HepG2 (cell line): ENCODE results near the gene FFAR1. TPM values are rescaled to one million over a fixed set of nuclear protein-coding genes. Genes with fewer than 3 reads are reported as not detected.
A peak's percentile ranks its signal among the peaks of the same experiment; 100 is the strongest.

ENCODE experiments used
- ATAC-seq: fragments of 200-7000 bp; cut with Tn5 transposase; 3 replicates; pipeline ENCODE4 v1.9.1; 2020; ENCODE audit warnings: mild to moderate bottlenecking, moderate library complexity
- BruUV-seq: library from RNA; stranded (reverse); fragments of 400-500 nt; replicated peaks from 2 replicates; lab custom pipeline; 2021; lab: Mats Ljungman, UMichigan
- CTCF ChIA-PET: fragments of 300-600 bp; formaldehyde crosslinking; extraction: SDS; loops from one replicate; lab custom pipeline; 2021; ENCODE audit warnings: low total read pairs, inconsistent platforms, low intra/inter-chr PET ratio; lab: Yijun Ruan, JAX
- POLR2A ChIA-PET: fragments of 350-600 bp; sonication (Branson Sonifier 250); formaldehyde crosslinking; loops from one replicate; lab custom pipeline; 2020; ENCODE audit warnings: antibody characterized with exemption, inconsistent platforms; lab: Yijun Ruan, JAX
- DNase-seq: peaks from one replicate; pipeline ENCODE4 v3.0.0-alpha.2; 2015; ENCODE audit warnings: low spot score
- FAIRE-seq: peaks from 3 replicates; lab custom pipeline; 2011; peaks lifted over from hg19 to GRCh38; lab: Jason Lieb, UNC
- H2AFZ ChIP-seq: one replicate; pipeline ENCODE4 v1.6.1; 2011; ENCODE audit warnings: low read length, inconsistent platforms
- H3K27ac ChIP-seq: fragments of 300-600 bp; 3 replicates; pipeline ENCODE4 v1.8.0; 2011; ENCODE audit warnings: mixed run types, mild to moderate bottlenecking, mixed read lengths, low read length, inconsistent platforms; ENCODE audit not compliant: insufficient read depth; ENCODE audit errors: extremely low read length
- H3K27me3 ChIP-seq, 2 experiments: fragments of 200-600 bp in 1 of 2; 2 replicates in 1 of 2; 3 replicates in 1 of 2; pipeline versions ENCODE4 v1.6.0 to v1.8.0; 2011; ENCODE audit warnings: low read length in 2 of 2, mild to moderate bottlenecking in 2 of 2, moderate library complexity in 2 of 2, inconsistent platforms in 1 of 2; ENCODE audit not compliant: insufficient read depth in 2 of 2, control insufficient read depth in 1 of 2
- H3K36me3 ChIP-seq, 2 experiments: fragments of 200-600 bp in 1 of 2; replicated peaks in 1 of 2; 2 replicates in 1 of 2; 3 replicates in 1 of 2; pipeline versions ENCODE4 v1.5.1 to v1.8.0; 2011; ENCODE audit warnings: low read length in 2 of 2, inconsistent platforms in 1 of 2; ENCODE audit not compliant: insufficient read depth in 2 of 2, control insufficient read depth in 1 of 2
- H3K4me1 ChIP-seq: 2 replicates; pipeline ENCODE4 v1.5.1; 2012; ENCODE audit warnings: low read length, inconsistent platforms; ENCODE audit not compliant: insufficient read depth
- H3K4me2 ChIP-seq: 2 replicates; pipeline ENCODE4 v1.6.0; 2011; ENCODE audit warnings: low read depth, low read length, inconsistent platforms
- H3K4me3 ChIP-seq, 3 experiments: fragments of 200-600 bp in 1 of 3; sonication (generic), shearing (Covaris generic) in 1 of 3; replicated peaks in 1 of 3; 2 replicates each; pipeline ENCODE4 v1.5.1; 2011 to 2016; ENCODE audit warnings: low read length in 3 of 3, inconsistent platforms in 2 of 3, low read depth in 2 of 3, mild to moderate bottlenecking in 2 of 3, control low read depth in 1 of 3, mixed read lengths in 1 of 3; ENCODE audit not compliant: insufficient read depth in 1 of 3
- H3K79me2 ChIP-seq: one replicate; pipeline ENCODE4 v1.6.1; 2011; ENCODE audit warnings: low read length, inconsistent platforms; ENCODE audit not compliant: insufficient read depth
- H3K9ac ChIP-seq: 2 replicates; pipeline ENCODE4 v1.6.0; 2011; ENCODE audit warnings: mild to moderate bottlenecking, low read depth, low read length, inconsistent platforms; ENCODE audit not compliant: insufficient read depth
- H3K9me3 ChIP-seq: 2 replicates; pipeline ENCODE4 v1.5.1; 2012; ENCODE audit warnings: mild to moderate bottlenecking, low read length
- H4K20me1 ChIP-seq: 2 replicates; pipeline ENCODE4 v1.6.0; 2011; ENCODE audit warnings: inconsistent platforms, mild to moderate bottlenecking, low read length, moderate library complexity; ENCODE audit not compliant: insufficient read depth
- ATF7-NPFF ChIP-seq: sonication (generic); formaldehyde crosslinking; IDR thresholded peaks from 2 replicates; pipeline ENCODE4 v1.8.1; 2023; ENCODE audit warnings: mild to moderate bottlenecking, low read depth, missing genetic modification reagents, moderate library complexity
- ZNF24 ChIP-seq: fragments of 450-650 bp; IDR thresholded peaks from 2 replicates; pipeline ENCODE4 v1.6.1; 2017; ENCODE audit warnings: antibody characterized with exemption, mild to moderate bottlenecking
- ZNF331 ChIP-seq: sonication (generic); formaldehyde crosslinking; IDR thresholded peaks from 2 replicates; pipeline ENCODE4 v1.4.0; 2020; ENCODE audit warnings: missing genetic modification reagents
- ZNF382 ChIP-seq: sonication (generic); formaldehyde crosslinking; IDR thresholded peaks from 2 replicates; pipeline ENCODE4 v1.5.0; 2020; ENCODE audit warnings: missing genetic modification reagents, mild to moderate bottlenecking, borderline replicate concordance
- ZNF431 ChIP-seq: sonication (generic); formaldehyde crosslinking; IDR thresholded peaks from 2 replicates; pipeline ENCODE4 v1.9.0; 2022; ENCODE audit warnings: missing genetic modification reagents, low read depth, mild to moderate bottlenecking, borderline replicate concordance
- ZNF569 ChIP-seq: sonication (generic); formaldehyde crosslinking; IDR thresholded peaks from 2 replicates; pipeline ENCODE4 v1.5.0; 2020; ENCODE audit warnings: mild to moderate bottlenecking, missing genetic modification reagents, moderate library complexity, borderline replicate concordance
- WGBS: methylation state at CpG from one replicate; pipeline ENCODE4 v1.1.6; 2017; ENCODE audit warnings: low lambda C conversion rate; 5-methylcytosine and 5-hydroxymethylcytosine counted together
- in situ Hi-C: cut with HindIII; loops from 2 replicates; pipeline ENCODE4 v1.10.0; 2017; ENCODE audit warnings: low pct_unique_long_range_greater_than_20kb; ENCODE audit not compliant: extremely low pct_ligation_motif_present
- intact Hi-C: fragments of 100-400 bp; cut with micrococcal nuclease; formaldehyde crosslinking; loops from one replicate; pipeline ENCODE4 v1.10.0; 2022; ENCODE audit not compliant: unreplicated experiment
- polyA plus RNA-seq, 8 experiments: library from polyadenylated mRNA; depleted of rRNA in 3 of 8; stranded (reverse) in 7 of 8; unstranded in 1 of 8; fragments of >200 nt; fragmentation: Illumina TruSeq in 4 of 8; extraction: Trizol in 4 of 8; gene quantifications; 2 replicates each; pipeline versions ENCODE4 v1.2.1 to v1.2.3, GENCODE V29; 2011 to 2016; ENCODE audit warnings: low read depth in 4 of 8, missing spikeins in 1 of 8, mixed read lengths in 1 of 8; ENCODE audit not compliant: insufficient read depth in 1 of 8
- total RNA-seq, 5 experiments: library from RNA; depleted of rRNA; stranded (reverse); fragments of >200 nt; fragmentation: Illumina TruSeq; extraction: Trizol; gene quantifications; 2 replicates each; pipeline ENCODE4 v1.2.3, GENCODE V29; 2016; ENCODE audit warnings: low read depth in 1 of 5
- TF ChIP-seq, protein P1 (sequence below): sonication (generic); formaldehyde crosslinking; IDR thresholded peaks from 2 replicates; pipeline ENCODE4 v1.8.0; 2022; ENCODE audit warnings: low read depth, missing genetic modification reagents
- TF ChIP-seq, protein P2 (sequence below), 2 experiments: sonication (generic) in 1 of 2; formaldehyde crosslinking in 1 of 2; IDR thresholded peaks; 2 replicates each; pipeline versions ENCODE4 v1.5.1 to v1.6.1; 2011 to 2020; ENCODE audit warnings: borderline replicate concordance in 1 of 2, low read depth in 1 of 2, low read length in 1 of 2, mild to moderate bottlenecking in 1 of 2, missing genetic modification reagents in 1 of 2, moderate library complexity in 1 of 2
- TF ChIP-seq, protein P3 (sequence below): sonication (generic); formaldehyde crosslinking; IDR thresholded peaks from 2 replicates; pipeline ENCODE4 v1.9.0; 2021; ENCODE audit warnings: missing genetic modification reagents, borderline replicate concordance

Gene FFAR1
- total and polyA plus RNA-seq, 2 of the 13 experiments (the other 11 are each of a cell fraction or from before 2014, with no cell fraction given): not detected

DNA sequence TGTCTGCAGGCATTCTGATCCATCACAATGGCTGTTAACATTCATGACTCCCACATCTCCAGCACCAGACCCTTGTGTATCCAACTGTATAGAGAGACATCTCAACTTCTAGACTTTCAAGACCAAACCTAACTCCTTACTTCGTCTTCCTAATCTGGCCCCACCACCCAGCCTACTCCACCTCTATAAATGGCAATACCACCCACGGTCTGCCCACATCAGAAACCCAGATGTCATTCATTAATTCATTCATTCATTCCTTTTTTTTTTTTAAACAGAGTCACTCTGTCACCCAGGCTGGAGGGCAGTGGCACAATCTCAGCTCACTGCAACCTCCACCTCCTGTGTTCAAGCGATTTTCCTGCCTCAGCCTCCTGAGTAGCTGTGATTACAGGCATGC lies 33.6 kb downstream of the FFAR1 start:
- ChIA-PET POLR2A (no interaction called here), CTCF (no interaction called here)
- Histone ChIP-seq H3K27me3 (no peaks in the 10 kb centered on the region), H3K79me2 (no peaks in the 10 kb centered on the region), H3K4me3 (no peak overlapping the region), H3K27ac (peak overlapping the region; percentile 65), H3K4me1 (peaks cover 48% of the 10 kb centered on the region), H3K36me3 (no peaks in the 10 kb centered on the region), H3K9me3 (peaks cover 16% of the 10 kb centered on the region), H2AFZ (no peak overlapping the region), H4K20me1 (no peaks in the 10 kb centered on the region), H3K4me2 (no peak overlapping the region; the same call in 1 of the 2 replicates), H3K9ac (no peak overlapping the region)
- DNase-seq: no peak
- intact Hi-C loops: no loop called here
- 54% methylated on average over 3 of the region's 3 CpGs for WGBS
- BruUV-seq: no TSS peak
- no peak for ATAC-seq
- TF ChIP-seq ZNF569 (CRISPR knock-in tag): no peak
- peak; percentile 77 for TF ChIP-seq ZNF24
- in situ Hi-C loops: no loop called here
- no peak for FAIRE-seq

DNA sequence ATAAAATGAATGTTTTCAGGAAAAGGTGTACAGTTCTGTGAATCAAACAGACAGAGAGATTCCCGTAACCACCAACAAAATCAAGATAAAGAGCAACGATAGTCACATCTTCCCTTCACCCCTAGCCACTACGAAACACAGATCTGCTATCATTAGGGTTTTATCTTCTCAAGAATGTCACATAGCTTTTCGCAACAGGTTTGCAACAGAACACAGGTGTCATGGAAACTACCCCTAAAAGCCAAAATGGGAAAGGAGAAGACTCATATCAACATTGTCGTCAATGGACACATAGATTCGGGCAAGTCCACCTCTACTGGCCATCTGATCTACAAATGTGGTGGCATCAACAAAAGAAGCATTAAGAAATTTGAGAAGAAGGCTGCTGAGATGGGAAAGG lies 34.2 kb downstream of the FFAR1 start:
- Histone ChIP-seq H3K4me2 (no peak overlapping the region), H4K20me1 (no peaks in the 10 kb centered on the region), H3K79me2 (no peaks in the 10 kb centered on the region), H3K27me3 (no peaks in the 10 kb centered on the region), H3K27ac (no peak overlapping the region), H3K4me1 (peaks cover 47% of the 10 kb centered on the region), H3K36me3 (no peaks in the 10 kb centered on the region), H3K9me3 (peaks cover 22% of the 10 kb centered on the region), H2AFZ (no peak overlapping the region), H3K4me3 (no peak overlapping the region), H3K9ac (no peak overlapping the region)
- CTCF ChIA-PET: no interaction called here
- in situ Hi-C loops (no loop called here), intact Hi-C loops (no loop called here)
- FAIRE-seq (no peak), DNase-seq (no peak), ATAC-seq (no peak)
- POLR2A ChIA-PET: no interaction called here
- BruUV-seq: no TSS peak
- WGBS: 95% methylated on average over 6 of the region's 6 CpGs
- TF ChIP-seq ZNF382: no peak
- TF ChIP-seq, protein P1, sequence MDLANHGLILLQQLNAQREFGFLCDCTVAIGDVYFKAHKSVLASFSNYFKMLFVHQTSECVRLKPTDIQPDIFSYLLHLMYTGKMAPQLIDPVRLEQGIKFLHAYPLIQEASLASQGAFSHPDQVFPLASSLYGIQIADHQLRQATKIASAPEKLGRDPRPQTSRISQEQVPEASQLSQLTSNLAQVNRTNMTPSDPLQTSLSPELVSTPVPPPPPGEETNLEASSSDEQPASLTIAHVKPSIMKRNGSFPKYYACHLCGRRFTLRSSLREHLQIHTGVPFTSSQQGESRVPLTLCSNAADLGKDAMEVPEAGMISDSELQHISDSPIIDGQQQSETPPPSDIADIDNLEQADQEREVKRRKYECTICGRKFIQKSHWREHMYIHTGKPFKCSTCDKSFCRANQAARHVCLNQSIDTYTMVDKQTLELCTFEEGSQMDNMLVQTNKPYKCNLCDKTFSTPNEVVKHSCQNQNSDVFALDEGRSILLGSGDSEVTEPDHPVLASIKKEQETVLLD (CRISPR knock-in tag): no peak
- TF ChIP-seq, protein P2, sequence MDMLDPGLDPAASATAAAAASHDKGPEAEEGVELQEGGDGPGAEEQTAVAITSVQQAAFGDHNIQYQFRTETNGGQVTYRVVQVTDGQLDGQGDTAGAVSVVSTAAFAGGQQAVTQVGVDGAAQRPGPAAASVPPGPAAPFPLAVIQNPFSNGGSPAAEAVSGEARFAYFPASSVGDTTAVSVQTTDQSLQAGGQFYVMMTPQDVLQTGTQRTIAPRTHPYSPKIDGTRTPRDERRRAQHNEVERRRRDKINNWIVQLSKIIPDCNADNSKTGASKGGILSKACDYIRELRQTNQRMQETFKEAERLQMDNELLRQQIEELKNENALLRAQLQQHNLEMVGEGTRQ (IDR thresholded peaks at IDR 0.05; ENCODE audit: low read depth, low read length): no peak
- TF ChIP-seq, protein P2 (CRISPR knock-in tag; IDR thresholded peaks at IDR 0.05; ENCODE audit: borderline replicate concordance): no peak
- no peak for TF ChIP-seq ZNF331
- no peak for TF ChIP-seq ATF7-NPFF (CRISPR knock-in tag)
- no peak for TF ChIP-seq ZNF431 (CRISPR knock-in tag)
- TF ChIP-seq, protein P3, sequence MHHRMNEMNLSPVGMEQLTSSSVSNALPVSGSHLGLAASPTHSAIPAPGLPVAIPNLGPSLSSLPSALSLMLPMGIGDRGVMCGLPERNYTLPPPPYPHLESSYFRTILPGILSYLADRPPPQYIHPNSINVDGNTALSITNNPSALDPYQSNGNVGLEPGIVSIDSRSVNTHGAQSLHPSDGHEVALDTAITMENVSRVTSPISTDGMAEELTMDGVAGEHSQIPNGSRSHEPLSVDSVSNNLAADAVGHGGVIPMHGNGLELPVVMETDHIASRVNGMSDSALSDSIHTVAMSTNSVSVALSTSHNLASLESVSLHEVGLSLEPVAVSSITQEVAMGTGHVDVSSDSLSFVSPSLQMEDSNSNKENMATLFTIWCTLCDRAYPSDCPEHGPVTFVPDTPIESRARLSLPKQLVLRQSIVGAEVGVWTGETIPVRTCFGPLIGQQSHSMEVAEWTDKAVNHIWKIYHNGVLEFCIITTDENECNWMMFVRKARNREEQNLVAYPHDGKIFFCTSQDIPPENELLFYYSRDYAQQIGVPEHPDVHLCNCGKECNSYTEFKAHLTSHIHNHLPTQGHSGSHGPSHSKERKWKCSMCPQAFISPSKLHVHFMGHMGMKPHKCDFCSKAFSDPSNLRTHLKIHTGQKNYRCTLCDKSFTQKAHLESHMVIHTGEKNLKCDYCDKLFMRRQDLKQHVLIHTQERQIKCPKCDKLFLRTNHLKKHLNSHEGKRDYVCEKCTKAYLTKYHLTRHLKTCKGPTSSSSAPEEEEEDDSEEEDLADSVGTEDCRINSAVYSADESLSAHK (CRISPR knock-in tag): no peak
